Epidermal melanocyte (primary cell): ENCODE data around the gene SACS.

Experiments
- DNase-seq: peaks from one replicate; pipeline ENCODE4 v3.0.0; 2011; ENCODE audit warnings: low spot score; ENCODE audit not compliant: insufficient read length

The SACS gene, protein sequence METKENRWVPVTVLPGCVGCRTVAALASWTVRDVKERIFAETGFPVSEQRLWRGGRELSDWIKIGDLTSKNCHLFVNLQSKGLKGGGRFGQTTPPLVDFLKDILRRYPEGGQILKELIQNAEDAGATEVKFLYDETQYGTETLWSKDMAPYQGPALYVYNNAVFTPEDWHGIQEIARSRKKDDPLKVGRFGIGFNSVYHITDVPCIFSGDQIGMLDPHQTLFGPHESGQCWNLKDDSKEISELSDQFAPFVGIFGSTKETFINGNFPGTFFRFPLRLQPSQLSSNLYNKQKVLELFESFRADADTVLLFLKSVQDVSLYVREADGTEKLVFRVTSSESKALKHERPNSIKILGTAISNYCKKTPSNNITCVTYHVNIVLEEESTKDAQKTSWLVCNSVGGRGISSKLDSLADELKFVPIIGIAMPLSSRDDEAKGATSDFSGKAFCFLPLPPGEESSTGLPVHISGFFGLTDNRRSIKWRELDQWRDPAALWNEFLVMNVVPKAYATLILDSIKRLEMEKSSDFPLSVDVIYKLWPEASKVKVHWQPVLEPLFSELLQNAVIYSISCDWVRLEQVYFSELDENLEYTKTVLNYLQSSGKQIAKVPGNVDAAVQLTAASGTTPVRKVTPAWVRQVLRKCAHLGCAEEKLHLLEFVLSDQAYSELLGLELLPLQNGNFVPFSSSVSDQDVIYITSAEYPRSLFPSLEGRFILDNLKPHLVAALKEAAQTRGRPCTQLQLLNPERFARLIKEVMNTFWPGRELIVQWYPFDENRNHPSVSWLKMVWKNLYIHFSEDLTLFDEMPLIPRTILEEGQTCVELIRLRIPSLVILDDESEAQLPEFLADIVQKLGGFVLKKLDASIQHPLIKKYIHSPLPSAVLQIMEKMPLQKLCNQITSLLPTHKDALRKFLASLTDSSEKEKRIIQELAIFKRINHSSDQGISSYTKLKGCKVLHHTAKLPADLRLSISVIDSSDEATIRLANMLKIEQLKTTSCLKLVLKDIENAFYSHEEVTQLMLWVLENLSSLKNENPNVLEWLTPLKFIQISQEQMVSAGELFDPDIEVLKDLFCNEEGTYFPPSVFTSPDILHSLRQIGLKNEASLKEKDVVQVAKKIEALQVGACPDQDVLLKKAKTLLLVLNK (N-terminal part only)

GRCh38 chr13:23433171-23434153 lies at the start of gene SACS:
Gene SACS, minus strand, starts transcription at chr13:23433702. Its CDS starts 22,463 bp downstream, at chr13:23411239.
- peak; percentile 25 for DNase-seq

- DNase-seq = no peak
Measured at GRCh38 chr13:23480324-23480723, 46.8 kb upstream of the SACS start.

- no peak for DNase-seq
Measured at GRCh38 chr13:23477101-23477500, 43.6 kb upstream of the SACS start.

DNA sequence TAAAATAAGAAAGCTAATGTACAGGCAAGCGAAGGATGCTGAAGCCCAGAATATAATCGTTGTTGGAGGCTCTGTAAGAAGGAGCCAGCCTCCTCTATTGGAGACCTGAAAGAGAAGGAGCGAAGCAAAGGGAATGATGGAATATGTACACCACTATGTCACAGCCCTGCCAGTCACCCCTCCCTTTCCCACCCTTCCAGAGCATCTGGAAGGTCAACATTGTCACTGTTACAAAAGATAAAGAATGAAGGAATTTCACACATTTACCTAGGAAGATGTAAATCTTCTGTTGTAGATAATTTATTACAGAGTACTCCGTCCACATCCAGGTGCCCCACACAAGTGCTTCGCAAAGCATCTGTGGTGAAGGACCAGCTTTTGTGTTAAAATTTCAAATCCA lies 39.7 kb upstream of the SACS start:
- no peak for DNase-seq

- no peak for DNase-seq
Measured at GRCh38 chr13:23472189-23472588, 38.7 kb upstream of the SACS start.

GRCh38 chr13:23470790-23471614 lies 37.5 kb upstream of the SACS start:
- peak; percentile 33 for DNase-seq

- no peak for DNase-seq
Measured at GRCh38 chr13:23469951-23470421, 36.5 kb upstream of the SACS start.

GRCh38 chr13:23468811-23469210 lies 35.3 kb upstream of the SACS start:
- no peak for DNase-seq

GRCh38 chr13:23467932-23468278 lies 34.4 kb upstream of the SACS start:
- DNase-seq = no peak

GRCh38 chr13:23467048-23467931 lies 33.8 kb upstream of the SACS start:
- DNase-seq = no peak

- peak; percentile 50 for DNase-seq
Measured at GRCh38 chr13:23466144-23467002, 32.9 kb upstream of the SACS start.

GRCh38 chr13:23463661-23464060 lies 30.2 kb upstream of the SACS start:
- DNase-seq = no peak

GRCh38 chr13:23462815-23463559 lies 29.5 kb upstream of the SACS start:
- no peak for DNase-seq

- DNase-seq = no peak
Measured at GRCh38 chr13:23461544-23461943, 28.0 kb upstream of the SACS start.

GRCh38 chr13:23460921-23461320 lies 27.4 kb upstream of the SACS start:
- DNase-seq = no peak

DNA sequence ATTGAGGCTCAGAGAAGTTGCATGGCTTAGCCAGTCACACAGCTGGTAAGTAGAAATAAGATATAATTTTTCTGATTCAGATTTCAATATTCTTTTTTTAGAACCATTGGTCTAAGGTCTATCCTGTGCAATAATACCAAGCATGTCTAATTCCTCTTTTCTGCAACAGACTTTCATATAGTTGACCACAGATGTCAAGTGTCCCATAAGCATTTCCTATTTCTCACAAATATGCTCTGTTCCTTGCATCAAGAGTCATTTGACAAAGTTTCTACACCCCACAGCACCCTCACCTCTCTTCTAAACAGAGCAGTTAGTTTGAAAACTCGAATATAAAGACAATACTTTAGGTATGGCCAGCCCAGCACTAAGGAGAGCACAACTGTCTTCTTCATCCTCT lies 26.8 kb upstream of the SACS start:
- DNase-seq = no peak

DNA sequence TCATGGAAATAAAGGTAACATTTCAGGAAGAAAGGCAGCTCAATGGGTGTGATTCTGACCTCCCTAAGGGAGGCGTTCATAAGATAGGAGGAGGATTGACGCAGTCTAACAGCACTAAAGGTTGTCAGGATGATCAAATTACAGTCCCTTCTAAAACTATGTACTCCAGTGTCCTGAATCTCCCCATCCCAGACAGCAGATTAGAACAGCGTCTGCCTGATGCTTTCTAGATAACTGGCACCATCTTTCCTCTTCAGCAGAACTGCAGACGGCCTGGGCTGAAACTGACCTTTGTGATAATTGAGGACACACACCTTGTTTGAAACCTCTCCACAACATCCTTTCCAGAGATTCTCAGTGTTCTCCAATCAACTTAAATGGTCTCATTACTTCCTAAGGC lies 25.5 kb upstream of the SACS start:
- no peak for DNase-seq
